NCI-H345 (cell line): ENCODE results near the gene HMGCL.
"Not testable (repeated sequence)": the region's sequence is repeated elsewhere in the genome, so short reads cannot be mapped to it uniquely, and the experiment has no call there.

ENCODE experiments used
- DNase-seq: peaks from one replicate; lab custom pipeline; 2025; lab: John Stamatoyannopoulos, UW

HMGCL gene

GRCh38 chr1:23826590-23826989 is 1.4 kb upstream of the HMGCL start:
- DNase-seq: not testable (repeated sequence)

DNA sequence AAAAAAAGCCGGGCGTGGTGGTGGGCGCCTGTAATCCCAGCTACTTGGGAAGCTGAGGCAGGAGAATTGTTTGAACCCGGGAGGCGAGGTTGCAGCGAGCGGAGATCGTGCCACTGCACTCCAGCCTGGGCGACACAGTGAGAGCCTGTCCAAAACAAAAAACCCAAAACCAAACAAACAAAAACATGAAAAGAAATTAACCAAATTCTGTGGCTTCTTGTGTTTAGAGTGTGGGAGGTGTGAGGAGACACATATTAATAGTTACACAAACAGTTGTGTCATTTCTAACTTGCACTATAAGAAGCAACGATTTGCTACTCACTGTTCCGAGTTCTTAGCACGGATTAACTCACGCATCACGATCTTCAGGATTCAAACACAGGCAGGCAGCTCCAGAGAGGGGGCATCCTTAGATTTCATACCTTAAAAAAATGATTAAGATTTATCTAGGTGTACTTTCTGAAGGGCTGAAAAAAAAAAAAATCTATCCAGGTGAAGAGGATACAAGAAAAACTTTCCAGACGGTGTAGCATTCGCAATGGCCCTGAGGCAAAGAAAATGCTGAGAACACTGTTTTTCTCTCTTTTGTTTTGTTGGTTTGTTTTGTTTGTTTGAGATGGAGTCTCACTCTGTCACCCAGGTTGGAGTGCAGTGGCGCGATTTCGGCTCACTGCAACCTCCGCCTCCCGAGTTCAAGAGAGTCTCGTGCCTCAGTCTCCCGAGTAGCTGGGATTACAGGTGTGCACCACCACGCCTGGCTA is 713 bp upstream of the HMGCL start:
- DNase-seq: no peak

DNA sequence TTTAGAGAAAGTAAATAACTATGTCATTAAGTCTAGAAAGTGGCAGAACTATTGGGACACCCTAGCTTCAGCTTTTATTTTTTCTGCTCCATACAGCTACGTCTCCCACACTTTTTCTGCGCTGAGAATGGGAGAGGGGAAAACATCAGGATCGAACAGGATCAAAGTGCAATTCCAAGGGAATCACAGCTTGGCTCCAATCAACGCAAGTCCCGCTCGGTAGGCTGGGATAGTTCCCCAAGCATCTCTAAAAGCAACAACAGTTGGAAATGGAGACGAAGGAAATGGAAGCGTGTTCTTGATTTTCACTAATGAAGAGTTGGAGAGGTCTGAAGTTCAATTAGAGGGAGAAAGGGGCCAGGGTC is 536 bp downstream of the HMGCL start:
- no peak for DNase-seq

GRCh38 chr1:23823767-23824166 is 1.5 kb downstream of the HMGCL start:
- DNase-seq: no peak

DNA sequence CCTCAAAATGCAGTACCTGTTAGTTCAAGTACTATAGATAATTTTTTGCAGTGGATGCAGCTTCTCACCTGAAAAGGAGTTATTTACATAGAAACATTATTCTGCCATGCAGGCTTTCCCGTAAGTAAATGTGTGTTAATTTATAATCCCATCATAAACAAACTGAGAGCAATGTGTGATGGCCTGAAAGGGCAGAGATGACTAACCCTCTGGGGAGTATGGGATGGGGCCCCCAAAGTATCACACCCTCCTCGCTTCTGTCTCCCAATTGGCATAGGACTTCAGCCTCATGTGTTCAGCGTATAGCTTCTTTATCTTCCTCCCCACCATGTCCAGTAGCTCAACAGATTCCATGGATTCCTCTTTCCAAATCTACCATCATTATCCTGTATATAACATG is 7.6 kb downstream of the HMGCL start:
- DNase-seq: no peak

DNA sequence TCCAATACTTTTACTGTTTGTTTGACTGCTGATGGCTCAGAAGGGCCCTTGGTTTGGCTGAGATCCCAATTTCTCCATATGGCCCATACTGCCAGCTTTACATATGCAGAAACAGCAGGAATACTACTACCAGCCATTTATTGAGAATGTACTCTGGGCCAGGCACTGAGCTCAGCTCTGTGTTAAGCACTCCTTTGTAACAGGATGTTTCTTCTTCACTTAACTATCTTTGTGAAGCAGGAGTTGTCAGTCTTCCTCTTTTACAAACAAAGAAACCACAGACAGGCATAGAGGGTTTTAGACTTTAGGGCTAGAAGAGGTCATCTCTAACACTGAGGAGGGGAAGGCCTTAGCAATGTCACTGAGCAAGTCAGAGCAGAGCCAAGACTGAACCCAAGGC is 8.3 kb downstream of the HMGCL start:
- no peak for DNase-seq

GRCh38 chr1:23816361-23816760 is 8.9 kb downstream of the HMGCL start:
- no peak for DNase-seq

DNA sequence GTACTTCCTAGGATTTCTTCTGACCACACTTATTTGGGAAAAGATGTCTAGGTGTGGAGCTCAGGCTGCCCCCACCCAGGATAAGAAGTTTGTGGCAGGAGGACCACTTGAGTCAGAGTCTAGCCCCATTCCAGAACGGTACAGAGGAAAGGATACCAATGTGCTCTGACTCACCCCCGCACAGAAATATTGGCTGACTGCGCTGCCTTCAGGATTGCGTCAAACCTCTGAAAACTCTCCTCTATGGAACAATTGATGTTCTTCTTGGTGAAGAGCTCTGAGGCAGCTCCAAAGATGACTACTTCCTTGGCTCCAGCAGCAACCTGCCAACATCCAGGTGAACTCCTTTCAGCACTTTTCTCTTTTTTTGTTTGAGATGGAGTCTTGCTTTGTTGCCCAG is 11.2 kb downstream of the HMGCL start:
- DNase-seq: no peak

DNA sequence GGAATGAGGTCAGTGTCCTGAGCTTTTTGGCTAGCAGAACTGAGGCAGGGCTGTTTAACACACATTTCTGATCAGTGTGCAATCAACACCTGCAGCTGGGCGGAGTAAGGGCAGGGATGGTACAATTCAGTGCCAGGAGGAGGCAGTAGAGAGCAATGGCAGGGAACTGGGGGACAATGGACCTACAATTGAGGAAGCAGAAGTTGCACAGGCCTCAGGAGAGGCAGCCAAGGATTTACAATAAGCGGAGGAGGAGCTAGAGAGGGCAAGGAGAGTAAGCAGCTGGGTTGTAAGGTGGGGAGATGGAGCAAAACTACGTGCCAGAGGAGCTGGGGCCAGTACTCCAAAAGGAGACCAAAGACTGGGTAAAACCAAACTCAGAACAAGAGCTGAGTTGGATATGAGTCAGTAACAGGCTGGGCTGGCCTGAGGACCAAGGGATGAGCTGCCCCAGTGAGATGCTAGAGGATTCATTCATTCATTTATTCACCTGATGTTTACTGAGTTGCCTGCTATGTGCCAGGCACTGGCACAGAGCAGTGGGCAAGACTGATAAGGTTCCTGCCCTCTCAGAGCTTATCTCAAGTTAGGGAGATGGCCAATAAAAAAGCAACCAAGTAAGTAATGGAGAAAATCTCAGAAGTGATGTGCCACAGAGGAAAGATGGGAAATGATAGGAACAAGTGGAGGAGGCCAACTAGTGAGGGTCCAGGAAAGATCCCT is 14.2 kb downstream of the HMGCL start:
- DNase-seq: no peak

- DNase-seq: peak; percentile 46
These were observed 15.5 kb downstream of the HMGCL start for GRCh38 chr1:23809751-23810171.

DNA sequence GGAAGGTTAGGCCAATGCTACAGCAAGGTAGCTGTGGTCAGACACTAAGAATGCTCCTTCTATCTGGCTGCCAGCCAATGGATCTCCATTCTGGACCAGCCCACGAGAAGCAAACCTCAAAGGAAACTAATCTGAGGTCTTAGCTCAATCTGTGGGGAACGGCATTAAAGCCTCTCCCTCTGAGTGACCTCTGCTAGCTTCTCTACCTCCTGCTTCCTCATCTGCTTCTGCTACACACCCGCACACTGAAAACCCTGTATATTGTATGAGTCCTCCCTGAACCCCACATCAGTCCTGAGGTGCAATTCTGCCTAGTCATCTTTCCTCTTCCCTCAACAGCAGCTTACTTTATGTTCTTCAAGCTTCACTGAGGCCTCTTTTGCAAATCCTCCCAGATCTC is 17.8 kb downstream of the HMGCL start:
- DNase-seq: no peak

- DNase-seq: no peak
These were observed 18.9 kb downstream of the HMGCL start for GRCh38 chr1:23806280-23806679.

- no peak for DNase-seq
These were observed 20.2 kb downstream of the HMGCL start for GRCh38 chr1:23805025-23805424.

GRCh38 chr1:23804183-23804835 is 20.9 kb downstream of the HMGCL start:
- DNase-seq: no peak

DNA sequence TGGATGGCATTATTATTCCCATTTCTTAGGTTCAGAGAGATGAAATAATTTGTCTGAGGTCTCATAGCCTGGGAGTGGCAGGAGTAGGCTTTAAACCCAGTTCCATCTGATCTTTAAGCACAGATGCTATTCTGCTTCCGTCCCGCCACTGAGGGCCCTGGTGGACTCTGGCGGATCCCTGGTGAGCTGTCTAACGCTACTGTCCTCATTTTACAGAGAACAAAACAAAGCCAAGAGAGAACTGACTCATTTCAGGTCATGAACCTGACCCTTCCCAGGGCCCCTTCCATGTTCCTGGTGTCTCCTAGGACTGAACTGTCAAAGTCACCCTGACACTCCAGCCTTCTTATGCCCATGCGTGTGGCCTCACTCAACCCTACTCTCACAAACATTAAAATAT is 21.6 kb downstream of the HMGCL start:
- no peak for DNase-seq

GRCh38 chr1:23802809-23803342 is 22.4 kb downstream of the HMGCL start:
- DNase-seq: not testable (repeated sequence)

DNA sequence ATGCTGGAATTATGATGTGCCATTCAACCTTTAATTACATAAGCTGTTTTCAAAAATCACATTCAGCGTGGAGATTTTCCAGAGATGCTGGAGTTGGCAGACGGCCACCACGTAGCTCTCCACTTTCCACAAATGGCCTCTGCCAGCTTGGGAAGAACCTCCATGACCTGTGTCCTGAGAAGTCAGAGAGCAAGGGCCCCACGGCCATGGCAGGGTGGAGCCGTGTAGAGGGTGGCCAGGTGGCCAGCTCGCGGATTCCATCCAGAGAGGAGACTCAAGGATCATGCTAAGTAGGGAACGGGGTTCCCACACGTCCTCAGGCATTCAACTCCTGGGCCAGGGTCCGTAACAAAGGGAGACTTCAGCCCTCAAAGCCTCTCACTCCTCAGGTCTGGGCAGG is 23.4 kb downstream of the HMGCL start:
- DNase-seq: no peak

- DNase-seq: peak; percentile 22
These were observed 23.9 kb downstream of the HMGCL start for GRCh38 chr1:23801338-23801748.

GRCh38 chr1:23800400-23801337 is 24.6 kb downstream of the HMGCL start, which contains the start of gene GALE:
Gene GALE (minus strand): TSS chr1:23800754. CDS start chr1:23799007, 1,747 bp downstream.
- peak; percentile 95 for DNase-seq

- DNase-seq: no peak
These were observed 25.4 kb downstream of the HMGCL start for GRCh38 chr1:23799570-23800399.

DNA sequence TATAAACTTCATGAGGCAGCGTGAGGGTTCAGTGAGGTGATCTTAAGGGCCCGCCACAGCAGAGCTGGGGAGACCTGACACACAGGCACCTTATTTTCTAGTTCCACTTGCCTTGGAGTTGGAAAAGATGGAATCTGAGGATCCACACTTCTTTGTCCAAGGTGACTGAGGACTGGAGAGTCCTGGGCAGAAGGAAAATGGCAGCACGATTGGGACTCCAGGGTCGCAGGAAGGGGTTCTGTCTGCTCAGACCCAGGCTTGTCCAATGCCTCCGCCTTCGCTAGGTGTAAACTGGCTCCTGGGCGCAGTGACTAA is 26.0 kb downstream of the HMGCL start:
- DNase-seq: no peak
